Activated CD8-positive, alpha-beta memory T cell treated with anti-CD3 and anti-CD28 coated beads for 24 hours (primary cell): ENCODE results near the gene AP1M1.
A peak's percentile ranks its signal among the peaks of the same experiment; 100 is the strongest.
"Not testable (repeated sequence)": the region's sequence is repeated elsewhere in the genome, so short reads cannot be mapped to it uniquely, and the experiment has no call there.

Experiments
- DNase-seq: peaks from one replicate; pipeline ENCODE4 v3.0.0-alpha.2; 2020

AP1M1 gene

GRCh38 chr19:16197622-16198369, at the start of gene AP1M1:
Gene AP1M1, plus strand, starts transcription at chr19:16197911. Its CDS starts 116 bp downstream, at chr19:16198027.
- DNase-seq, result peak; percentile 99

- no peak for DNase-seq
Measured at GRCh38 chr19:16148443-16149229, 49.1 kb upstream of the AP1M1 start.

GRCh38 chr19:16153582-16154336, 44.0 kb upstream of the AP1M1 start:
- DNase-seq, result no peak

GRCh38 chr19:16154557-16154956, 43.2 kb upstream of the AP1M1 start:
- no peak for DNase-seq

GRCh38 chr19:16155128-16155527, 42.6 kb upstream of the AP1M1 start:
- DNase-seq, result no peak

GRCh38 chr19:16156904-16157303, 40.8 kb upstream of the AP1M1 start:
- no peak for DNase-seq

GRCh38 chr19:16157601-16158000, 40.1 kb upstream of the AP1M1 start:
- no peak for DNase-seq

GRCh38 chr19:16159655-16160054, 38.1 kb upstream of the AP1M1 start:
- no peak for DNase-seq

GRCh38 chr19:16160445-16160942, 37.2 kb upstream of the AP1M1 start:
- DNase-seq, result peak; percentile 67

GRCh38 chr19:16160943-16161560, 36.7 kb upstream of the AP1M1 start:
- DNase-seq, result peak; percentile 65

GRCh38 chr19:16161840-16162239, 35.9 kb upstream of the AP1M1 start:
- DNase-seq, result no peak

- no peak for DNase-seq
Measured at GRCh38 chr19:16164222-16164890, 33.4 kb upstream of the AP1M1 start.

- DNase-seq, result no peak
Measured at GRCh38 chr19:16166417-16166816, 31.3 kb upstream of the AP1M1 start.

GRCh38 chr19:16167055-16167454, 30.7 kb upstream of the AP1M1 start:
- no peak for DNase-seq

GRCh38 chr19:16168465-16169081, 29.1 kb upstream of the AP1M1 start:
- no peak for DNase-seq

GRCh38 chr19:16170134-16170533, 27.6 kb upstream of the AP1M1 start:
- no peak for DNase-seq

- DNase-seq, result no peak
Measured at GRCh38 chr19:16175954-16176353, 21.8 kb upstream of the AP1M1 start.

- DNase-seq, result not testable (repeated sequence)
Measured at GRCh38 chr19:16178866-16179265, 18.8 kb upstream of the AP1M1 start.

- DNase-seq, result no peak
Measured at GRCh38 chr19:16180611-16181010, 17.1 kb upstream of the AP1M1 start.

- no peak for DNase-seq
Measured at GRCh38 chr19:16184665-16185122, 13.0 kb upstream of the AP1M1 start.

GRCh38 chr19:16185123-16185767, 12.5 kb upstream of the AP1M1 start, which contains the start of gene FAM32A:
Gene FAM32A, plus strand, starts transcription at chr19:16185410. Its CDS starts 33 bp downstream, at chr19:16185443.
- DNase-seq, result peak; percentile 98
